Keratinocyte (primary cell): ENCODE measurements around the gene NETO2. TPM values are rescaled to one million over a fixed set of nuclear protein-coding genes. Genes with fewer than 3 reads are reported as not detected.
"Not testable (repeated sequence)": the region's sequence is repeated elsewhere in the genome, so short reads cannot be mapped to it uniquely, and the experiment has no call there.

Experiments
- DNase-seq: peaks from one replicate; pipeline ENCODE4 v3.0.0-alpha.2; 2011; ENCODE audit warnings: low read depth, missing footprints, low spot score
- FAIRE-seq: peaks from 2 replicates; lab custom pipeline; 2011; peaks lifted over from hg19 to GRCh38; lab: Jason Lieb, UNC
- H2AFZ ChIP-seq: 2 replicates; pipeline ENCODE4 v1.6.0; 2012; ENCODE audit warnings: low read length, control low read depth, inconsistent platforms; ENCODE audit not compliant: control insufficient read depth
- H3K27ac ChIP-seq: 2 replicates; pipeline ENCODE4 v1.5.1; 2011; ENCODE audit warnings: low read length; ENCODE audit not compliant: control insufficient read depth, insufficient read depth
- H3K27me3 ChIP-seq: 3 replicates; pipeline ENCODE4 v1.6.0; 2011; ENCODE audit warnings: low read length; ENCODE audit not compliant: control insufficient read depth, insufficient read depth; ENCODE audit errors: extremely low read depth
- H3K36me3 ChIP-seq, 2 experiments: 2 replicates in 1 of 2; 3 replicates in 1 of 2; pipeline ENCODE4 v1.5.1; 2011; ENCODE audit warnings: low read length in 2 of 2, mild to moderate bottlenecking in 1 of 2; ENCODE audit not compliant: control insufficient read depth in 2 of 2, insufficient read depth in 2 of 2; ENCODE audit errors: extremely low read depth in 1 of 2
- H3K4me1 ChIP-seq: 3 replicates; pipeline ENCODE4 v1.5.1; 2011; ENCODE audit warnings: low read length; ENCODE audit not compliant: control insufficient read depth, insufficient read depth; ENCODE audit errors: extremely low read depth
- H3K4me2 ChIP-seq: 3 replicates; pipeline ENCODE4 v1.6.0; 2011; ENCODE audit warnings: low read depth, low read length; ENCODE audit not compliant: control insufficient read depth, insufficient read depth; ENCODE audit errors: extremely low read depth
- H3K4me3 ChIP-seq, 3 experiments: fragments of 200-600 bp in 1 of 3; sonication (generic) in 1 of 3; 2 replicates in 2 of 3; 3 replicates in 1 of 3; pipeline ENCODE4 v1.5.1; 2011 to 2016; ENCODE audit warnings: low read length in 3 of 3, mild to moderate bottlenecking in 3 of 3, control low read depth in 2 of 3, inconsistent platforms in 1 of 3, low read depth in 1 of 3, mixed read lengths in 1 of 3, mixed run types in 1 of 3, moderate library complexity in 1 of 3; ENCODE audit not compliant: control insufficient read depth in 2 of 3, insufficient read depth in 2 of 3; ENCODE audit errors: extremely low read depth in 1 of 3
- H3K79me2 ChIP-seq: 2 replicates; pipeline ENCODE4 v1.6.0; 2012; ENCODE audit warnings: low read length; ENCODE audit not compliant: control insufficient read depth, insufficient read depth
- H3K9ac ChIP-seq: 3 replicates; pipeline ENCODE4 v1.6.0; 2011; ENCODE audit warnings: low read length; ENCODE audit not compliant: control insufficient read depth, insufficient read depth; ENCODE audit errors: extremely low read depth
- H3K9me1 ChIP-seq: 3 replicates; pipeline ENCODE4 v1.6.0; 2011; ENCODE audit warnings: low read length; ENCODE audit not compliant: control insufficient read depth, insufficient read depth; ENCODE audit errors: extremely low read depth
- H3K9me3 ChIP-seq: 2 replicates; pipeline ENCODE4 v1.5.1; 2012; ENCODE audit warnings: low read depth, low read length; ENCODE audit not compliant: control insufficient read depth
- H4K20me1 ChIP-seq: 3 replicates; pipeline ENCODE4 v1.6.0; 2011; ENCODE audit warnings: low read length; ENCODE audit not compliant: control insufficient read depth, insufficient read depth; ENCODE audit errors: extremely low read depth
- CTCF ChIP-seq, 3 experiments: IDR thresholded peaks in 1 of 3; conservative IDR thresholded peaks in 1 of 3; optimal IDR thresholded peaks in 1 of 3; 2 replicates in 2 of 3; 3 replicates in 1 of 3; pipeline versions ENCODE3 to v1.5.1; 2011; ENCODE audit warnings: low read length in 3 of 3, mild to moderate bottlenecking in 3 of 3, moderate library complexity in 2 of 3, control low read depth in 1 of 3, inconsistent platforms in 1 of 3; ENCODE audit not compliant: insufficient read depth in 2 of 3; ENCODE audit errors: extremely low read depth in 1 of 3
- EZH2 ChIP-seq: IDR thresholded peaks from one replicate; pipeline ENCODE4 v1.6.1; 2012; ENCODE audit warnings: inconsistent platforms, mild to moderate bottlenecking, low read length, moderate library complexity
- dilution Hi-C: fragments of 300-500 bp; cut with MboI; formaldehyde crosslinking; loops from one replicate; pipeline ENCODE4 v1.7.0; 2020; ENCODE audit warnings: low sequenced_read_pairs; ENCODE audit not compliant: extremely low pct_ligation_motif_present
- polyA plus RNA-seq, 5 experiments: library from polyadenylated mRNA; depleted of rRNA in 3 of 5; stranded (reverse) in 3 of 5; stranded (forward) in 1 of 5; unstranded in 1 of 5; fragments of >200 nt; gene quantifications; 1 replicate in 1 of 5; 2 replicates in 3 of 5; 3 replicates in 1 of 5; pipeline versions ENCODE4 v1.2.1 to v1.2.3, GENCODE V29; 2011 to 2012; ENCODE audit warnings: missing spikeins in 2 of 5, low read depth in 1 of 5, low replicate concordance in 1 of 5

The NETO2 gene
- polyA plus RNA-seq, 1 donor (not counting 4 experiments of a cell fraction or from before 2014, with no cell fraction given), result 74.4 TPM

- H2AFZ ChIP-seq, result no peak overlapping the region
- H3K9ac ChIP-seq, result no peak overlapping the region
- H3K79me2 ChIP-seq, result peaks cover 60% of the 10 kb centered on the region
- peak overlapping the region; percentile 13 for H3K27ac ChIP-seq
- H3K36me3 ChIP-seq, result no peaks in the 10 kb centered on the region
- peaks cover 54% of the 10 kb centered on the region for H3K4me1 ChIP-seq
- H4K20me1 ChIP-seq, result no peaks in the 10 kb centered on the region
- H3K9me3 ChIP-seq, result no peaks in the 10 kb centered on the region
- no peak for FAIRE-seq
- dilution Hi-C loops, result no loop called here
- H3K4me3 ChIP-seq, result peak overlapping the region in 1 of 3 experiments; percentile 30
- peaks cover 4% of the 10 kb centered on the region for H3K9me1 ChIP-seq
- no peak for DNase-seq
- no peaks in the 10 kb centered on the region for H3K27me3 ChIP-seq
- H3K4me2 ChIP-seq, result peak overlapping the region; percentile 89
- TF ChIP-seq EZH2, result no peak
- no peak for TF ChIP-seq CTCF (optimal IDR thresholded peaks at IDR 0.05 in 1 of 3, IDR thresholded peaks at IDR 0.05 in 1 of 3, conservative IDR thresholded peaks at IDR 0.05 in 1 of 3; ENCODE audit: extremely low read depth in 1 of 3, insufficient read depth in 2 of 3, low read length in 3 of 3)
Measured at GRCh38 chr16:47140686-47141085, 3.1 kb downstream of the NETO2 start.

DNA sequence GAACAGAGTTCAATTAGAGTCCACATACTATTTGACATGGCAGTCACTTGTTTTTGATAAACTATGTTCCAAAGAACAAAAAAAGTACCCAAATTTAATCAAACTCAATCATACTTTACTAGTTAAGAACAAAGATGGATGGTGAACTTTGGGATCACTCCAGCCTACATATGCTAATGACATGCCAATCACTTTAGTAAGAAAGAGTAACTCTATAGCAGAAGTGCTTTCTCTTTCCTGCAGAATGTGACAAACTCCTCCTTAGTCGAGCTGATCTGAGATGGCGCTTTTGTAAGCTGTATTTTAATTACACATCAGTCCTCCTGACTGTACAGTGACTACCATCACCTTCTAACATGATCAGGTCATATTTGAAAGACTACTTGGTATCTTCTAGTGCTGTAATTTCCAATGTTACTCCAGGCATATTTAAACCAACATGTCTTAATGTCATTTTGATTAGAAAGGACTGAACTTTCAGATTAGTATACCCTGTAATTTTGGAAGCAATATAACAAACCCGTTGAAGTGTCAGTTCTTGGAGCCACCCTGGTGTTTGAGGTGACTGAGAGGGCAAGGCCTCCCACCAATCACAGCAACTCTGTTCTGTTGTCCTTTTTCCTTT, 4.1 kb downstream of the NETO2 start:
- dilution Hi-C loops, result no loop called here
- Histone ChIP-seq H3K9ac (no peak overlapping the region), H3K36me3 (no peaks in the 10 kb centered on the region), H4K20me1 (no peaks in the 10 kb centered on the region), H3K9me1 (peaks cover 4% of the 10 kb centered on the region), H2AFZ (no peak overlapping the region), H3K27ac (peak overlapping the region; percentile 22), H3K79me2 (peaks cover 69% of the 10 kb centered on the region), H3K4me2 (peak overlapping the region; percentile 89), H3K4me1 (peaks cover 60% of the 10 kb centered on the region), H3K4me3 (peak overlapping the region in 2 of 3 experiments; percentile 4 to 8), H3K9me3 (no peaks in the 10 kb centered on the region), H3K27me3 (no peaks in the 10 kb centered on the region)
- DNase-seq (no peak), FAIRE-seq (no peak)
- no peak for TF ChIP-seq EZH2
- no peak for TF ChIP-seq CTCF (optimal IDR thresholded peaks at IDR 0.05 in 1 of 3, IDR thresholded peaks at IDR 0.05 in 1 of 3, conservative IDR thresholded peaks at IDR 0.05 in 1 of 3; ENCODE audit: extremely low read depth in 1 of 3, insufficient read depth in 2 of 3, low read length in 3 of 3)

GRCh38 chr16:47137925-47138324, 5.8 kb downstream of the NETO2 start:
- H3K27me3 ChIP-seq, H3K27ac ChIP-seq, H3K36me3 ChIP-seq, H2AFZ ChIP-seq, H3K4me2 ChIP-seq, DNase-seq, H3K9ac ChIP-seq, dilution Hi-C loops, H4K20me1 ChIP-seq, H3K9me3 ChIP-seq, H3K9me1 ChIP-seq, FAIRE-seq, H3K4me3 ChIP-seq: not testable (repeated sequence)
- H3K79me2 ChIP-seq, result peaks cover 83% of the 10 kb centered on the region
- peaks cover 58% of the 10 kb centered on the region for H3K4me1 ChIP-seq
